ENCODE data around the gene PTPA.

- no peak for TF ChIP-seq BHLHE40 (IDR thresholded peaks at IDR 0.05; ENCODE audit: borderline replicate concordance)
- TF ChIP-seq FOXK2 (IDR thresholded peaks at IDR 0.05) = no peak
- no peak for TF ChIP-seq FOXM1 (IDR thresholded peaks at IDR 0.05; ENCODE audit: borderline replicate concordance)
- TF ChIP-seq TARDBP (IDR thresholded peaks at IDR 0.05) = no peak
Measured at GRCh38 chr9:129138144-129138462, 26.9 kb downstream of the PTPA start.
